WI38 (cell line): ENCODE data around the gene SOCS1.

Source experiments
- H3K4me3 ChIP-seq: 2 replicates; pipeline ENCODE4 v1.5.1; 2011; ENCODE audit warnings: low read depth, mild to moderate bottlenecking, control low read depth, low read length
- TF ChIP-seq, protein P1 (sequence below): IDR thresholded peaks from 2 replicates; pipeline ENCODE4 v1.5.1; 2012; ENCODE audit warnings: low read depth, mild to moderate bottlenecking, control low read depth, low read length

The SOCS1 gene

DNA sequence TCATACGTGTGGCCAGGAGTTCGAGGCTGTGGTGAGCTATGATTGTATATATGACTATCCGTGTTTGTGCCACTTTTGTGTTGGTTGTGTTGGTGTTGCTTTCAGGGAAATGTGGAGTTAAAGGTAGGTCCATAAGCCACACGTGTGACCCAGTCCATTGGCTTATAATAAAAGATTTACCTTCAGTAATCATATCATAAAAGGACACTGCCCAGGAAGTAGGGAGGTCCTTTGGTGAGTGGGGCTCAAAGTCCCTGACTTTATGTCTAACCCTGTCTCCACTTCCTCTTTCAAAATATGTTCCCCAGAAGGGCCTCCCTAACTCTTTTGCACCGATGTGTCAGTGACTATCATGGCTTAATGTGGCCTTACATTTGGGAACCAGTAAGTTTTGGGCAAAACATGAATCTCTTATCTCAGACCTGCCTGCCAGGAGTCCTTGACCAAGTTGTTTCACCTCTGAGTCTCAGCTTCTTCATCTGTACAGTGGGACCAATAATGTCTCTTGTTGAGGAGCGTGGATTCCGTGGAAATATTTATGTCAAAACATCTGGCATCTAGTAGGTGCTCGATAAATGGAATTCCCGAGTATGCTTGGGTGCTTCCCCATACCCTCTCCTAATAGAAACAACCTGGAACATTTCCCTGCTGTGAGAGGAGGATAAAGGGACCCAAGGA lies 8.3 kb upstream of the SOCS1 start:
- TF ChIP-seq, protein P1, sequence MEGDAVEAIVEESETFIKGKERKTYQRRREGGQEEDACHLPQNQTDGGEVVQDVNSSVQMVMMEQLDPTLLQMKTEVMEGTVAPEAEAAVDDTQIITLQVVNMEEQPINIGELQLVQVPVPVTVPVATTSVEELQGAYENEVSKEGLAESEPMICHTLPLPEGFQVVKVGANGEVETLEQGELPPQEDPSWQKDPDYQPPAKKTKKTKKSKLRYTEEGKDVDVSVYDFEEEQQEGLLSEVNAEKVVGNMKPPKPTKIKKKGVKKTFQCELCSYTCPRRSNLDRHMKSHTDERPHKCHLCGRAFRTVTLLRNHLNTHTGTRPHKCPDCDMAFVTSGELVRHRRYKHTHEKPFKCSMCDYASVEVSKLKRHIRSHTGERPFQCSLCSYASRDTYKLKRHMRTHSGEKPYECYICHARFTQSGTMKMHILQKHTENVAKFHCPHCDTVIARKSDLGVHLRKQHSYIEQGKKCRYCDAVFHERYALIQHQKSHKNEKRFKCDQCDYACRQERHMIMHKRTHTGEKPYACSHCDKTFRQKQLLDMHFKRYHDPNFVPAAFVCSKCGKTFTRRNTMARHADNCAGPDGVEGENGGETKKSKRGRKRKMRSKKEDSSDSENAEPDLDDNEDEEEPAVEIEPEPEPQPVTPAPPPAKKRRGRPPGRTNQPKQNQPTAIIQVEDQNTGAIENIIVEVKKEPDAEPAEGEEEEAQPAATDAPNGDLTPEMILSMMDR = no peak
- no peak overlapping the region for H3K4me3 ChIP-seq

- TF ChIP-seq, protein P1 = no peak
- no peak overlapping the region for H3K4me3 ChIP-seq
Observed at GRCh38 chr16:11263737-11264136, 7.7 kb upstream of the SOCS1 start.

- no peak overlapping the region for H3K4me3 ChIP-seq
- TF ChIP-seq, protein P1 = no peak
Observed at GRCh38 chr16:11262915-11263314, 6.9 kb upstream of the SOCS1 start.

GRCh38 chr16:11260596-11260966 lies 4.6 kb upstream of the SOCS1 start:
- TF ChIP-seq, protein P1 = no peak

GRCh38 chr16:11259655-11260595 lies 3.9 kb upstream of the SOCS1 start:
- TF ChIP-seq, protein P1 = no peak
- H3K4me3 ChIP-seq = no peak overlapping the region

More at GRCh38 chr16:11260596-11260966, 4.6 kb upstream of the SOCS1 start:
- H3K4me3 ChIP-seq = no peak overlapping the region

- H3K4me3 ChIP-seq = no peak overlapping the region
- TF ChIP-seq, protein P1 = no peak
Observed at GRCh38 chr16:11258553-11259492, 2.8 kb upstream of the SOCS1 start.
